GM12864 (cell line): ENCODE results near the gene GBA2.

Experiments used
- DNase-seq: peaks from one replicate; pipeline ENCODE4 v3.0.0-alpha.2; 2011; ENCODE audit warnings: low read depth
- H3K4me3 ChIP-seq: 2 replicates; pipeline ENCODE4 v1.5.1; 2011; ENCODE audit warnings: mild to moderate bottlenecking, low read depth, low read length, control low read depth
- CTCF ChIP-seq: IDR thresholded peaks from 2 replicates; pipeline ENCODE4 v1.5.1; 2011; ENCODE audit warnings: low read depth, mild to moderate bottlenecking, moderate library complexity, low read length, control low read depth, inconsistent platforms; ENCODE audit errors: missing control alignments

GBA2 gene

GRCh38 chr9:35732800-35733541 lies 16.1 kb downstream of the GBA2 start:
- DNase-seq = no peak
- H3K4me3 ChIP-seq = peak overlapping the region; percentile 71
- TF ChIP-seq CTCF = no peak

DNA sequence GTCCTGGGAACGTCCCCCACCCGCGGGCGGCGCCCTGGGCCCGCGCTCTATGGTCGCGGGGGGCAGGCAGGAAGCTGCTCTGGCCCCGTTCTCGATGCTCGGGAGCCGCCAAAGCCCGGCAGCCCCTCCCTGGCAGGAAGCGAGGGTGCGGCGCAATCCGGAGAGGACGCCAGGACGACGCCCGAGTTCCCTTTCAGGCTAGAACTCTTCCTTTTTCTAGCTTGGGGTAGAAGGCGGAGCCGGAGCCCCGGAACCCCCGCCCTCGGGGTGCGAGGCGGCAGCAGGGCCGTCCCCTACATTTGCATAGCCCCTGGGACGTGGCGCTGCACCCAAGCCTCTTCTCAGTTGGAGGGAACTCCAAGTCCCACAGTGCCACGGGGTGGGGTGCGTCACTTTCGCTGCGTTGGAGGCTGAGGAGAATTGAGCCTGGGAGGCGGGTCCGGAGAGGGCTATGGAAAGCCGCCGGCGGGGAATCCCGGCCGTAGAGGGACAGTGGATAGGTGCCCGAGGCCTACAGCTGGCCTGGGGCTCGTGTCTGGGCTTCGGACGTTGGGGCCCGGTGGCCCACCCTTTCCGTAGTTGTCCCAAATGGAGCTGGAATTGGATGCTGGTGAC lies 16.7 kb downstream of the GBA2 start, which contains the start of the genes CREB3 and TLN1:
TSS of gene CREB3 (plus strand) at position 482 of the 615 bp plus-strand sequence. CDS start at position 589, 107 bp downstream.
TSS of gene TLN1 (minus strand) at position 11 of the 615 bp plus-strand sequence. CDS start 6,501 bp downstream, outside the sequence.
- peak; percentile 94 for DNase-seq
- TF ChIP-seq CTCF = no peak
- peak within 1 kb of the TSS; percentile 71 for H3K4me3 ChIP-seq

DNA sequence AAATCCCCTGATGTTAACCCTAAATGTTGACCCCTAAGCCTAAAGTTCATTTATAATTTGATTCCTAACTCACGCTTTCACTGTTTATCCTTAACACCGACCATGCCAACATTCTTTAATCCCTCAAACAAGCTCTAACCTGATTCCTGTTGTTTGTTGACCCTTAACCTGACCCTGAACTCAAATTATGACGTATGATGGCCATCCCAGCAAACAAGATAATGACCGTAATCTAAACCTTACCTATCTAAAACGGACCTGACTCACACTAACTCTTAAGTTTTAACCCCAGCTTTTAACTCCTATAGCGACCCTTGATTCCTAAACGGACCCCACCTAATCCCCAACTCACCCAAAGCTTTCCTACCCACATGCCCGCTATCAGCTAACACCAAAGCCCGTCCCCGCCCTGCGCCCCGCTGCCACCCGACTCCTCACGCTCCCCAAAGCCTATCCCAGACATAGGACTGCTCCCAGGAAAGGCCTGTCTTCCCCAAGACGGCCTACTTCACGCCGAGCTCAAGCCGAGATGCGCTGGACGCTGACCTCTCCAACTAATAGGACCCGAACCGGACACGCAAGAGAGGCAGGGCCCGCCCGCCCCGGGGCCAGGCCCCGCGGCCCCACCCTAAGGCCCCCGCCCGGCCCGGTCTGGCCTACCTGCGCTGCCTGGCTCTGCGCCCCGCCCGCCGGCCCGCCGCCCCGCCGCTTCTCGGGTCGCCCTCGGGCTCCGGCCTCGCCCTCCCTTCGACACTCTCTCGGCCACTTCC lies 17.4 kb downstream of the GBA2 start:
- DNase-seq = no peak
- TF ChIP-seq CTCF = no peak
- H3K4me3 ChIP-seq = peak overlapping the region; percentile 71

GRCh38 chr9:35730486-35730854 lies 18.6 kb downstream of the GBA2 start:
- no peak for DNase-seq
- TF ChIP-seq CTCF = no peak
- H3K4me3 ChIP-seq = peak overlapping the region; percentile 71

GRCh38 chr9:35729700-35730485 lies 19.1 kb downstream of the GBA2 start:
- H3K4me3 ChIP-seq = peak overlapping the region; percentile 71
- DNase-seq = no peak
- TF ChIP-seq CTCF = peak; percentile 78

GRCh38 chr9:35729101-35729500 lies 19.9 kb downstream of the GBA2 start:
- TF ChIP-seq CTCF = no peak
- no peak for DNase-seq
- peak overlapping the region; percentile 71 for H3K4me3 ChIP-seq
